Uterus (tissue), 2 donors: ENCODE results near the gene SEPTIN8.
"Not testable (repeated sequence)": the region's sequence is repeated elsewhere in the genome, so short reads cannot be mapped to it uniquely, and the experiment has no call there.

Source experiments
- POLR2A ChIP-seq, 2 donors: fragments of 450-650 bp; IDR thresholded peaks; one replicate each; pipeline ENCODE4 v1.6.1; 2016; ENCODE audit warnings: antibody characterized with exemption in 2 of 2, mild to moderate bottlenecking in 1 of 2, moderate library complexity in 1 of 2
- TF ChIP-seq, protein P1 (sequence below), 4 experiments: fragments of 200-600 bp in 2 of 4; fragments of 450-650 bp in 2 of 4; sonication (generic) in 2 of 4; IDR thresholded peaks; one replicate each; pipeline ENCODE4 v1.5.1; 2016 to 2019; ENCODE audit warnings: antibody characterized with exemption in 4 of 4, mild to moderate bottlenecking in 2 of 4, moderate library complexity in 1 of 4

DNA sequence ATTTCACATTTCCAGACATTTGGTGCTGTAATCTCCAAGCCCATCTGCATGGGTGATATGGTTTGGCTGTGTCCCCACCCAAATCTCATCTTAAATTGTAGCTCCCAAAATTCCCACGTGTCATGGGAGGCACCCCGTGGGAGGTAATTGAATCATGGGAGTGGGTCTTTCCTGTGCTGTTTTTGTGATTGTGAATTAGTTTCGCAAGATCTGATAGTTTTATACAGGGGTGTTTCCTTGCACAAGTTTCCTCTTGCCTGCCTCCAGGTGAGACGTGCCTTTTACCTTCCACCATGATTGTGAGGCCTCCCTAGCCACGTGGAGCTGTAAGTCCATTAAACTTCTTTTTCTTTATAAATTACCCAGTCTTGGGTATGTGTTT, 25.6 kb upstream of the SEPTIN8 start:
- TF ChIP-seq, protein P1, sequence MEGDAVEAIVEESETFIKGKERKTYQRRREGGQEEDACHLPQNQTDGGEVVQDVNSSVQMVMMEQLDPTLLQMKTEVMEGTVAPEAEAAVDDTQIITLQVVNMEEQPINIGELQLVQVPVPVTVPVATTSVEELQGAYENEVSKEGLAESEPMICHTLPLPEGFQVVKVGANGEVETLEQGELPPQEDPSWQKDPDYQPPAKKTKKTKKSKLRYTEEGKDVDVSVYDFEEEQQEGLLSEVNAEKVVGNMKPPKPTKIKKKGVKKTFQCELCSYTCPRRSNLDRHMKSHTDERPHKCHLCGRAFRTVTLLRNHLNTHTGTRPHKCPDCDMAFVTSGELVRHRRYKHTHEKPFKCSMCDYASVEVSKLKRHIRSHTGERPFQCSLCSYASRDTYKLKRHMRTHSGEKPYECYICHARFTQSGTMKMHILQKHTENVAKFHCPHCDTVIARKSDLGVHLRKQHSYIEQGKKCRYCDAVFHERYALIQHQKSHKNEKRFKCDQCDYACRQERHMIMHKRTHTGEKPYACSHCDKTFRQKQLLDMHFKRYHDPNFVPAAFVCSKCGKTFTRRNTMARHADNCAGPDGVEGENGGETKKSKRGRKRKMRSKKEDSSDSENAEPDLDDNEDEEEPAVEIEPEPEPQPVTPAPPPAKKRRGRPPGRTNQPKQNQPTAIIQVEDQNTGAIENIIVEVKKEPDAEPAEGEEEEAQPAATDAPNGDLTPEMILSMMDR (IDR thresholded peaks at IDR 0.05), result not testable (repeated sequence)
- not testable (repeated sequence) for TF ChIP-seq POLR2A (IDR thresholded peaks at IDR 0.05)
